Mesenchymal stem cell (in vitro differentiated cells and primary cell): Measurements from ENCODE around the gene CNOT8.
A peak's percentile ranks its signal among the peaks of the same experiment; 100 is the strongest.

Experiments
- DNase-seq: peaks from one replicate; pipeline ENCODE4 v3.0.0-alpha.2; 2013
- H2AFZ ChIP-seq: one replicate; pipeline ENCODE4 v1.6.1; 2013; ENCODE audit warnings: low read depth, mild to moderate bottlenecking, control low read depth, inconsistent platforms, low read length, moderate library complexity
- H2AK5ac ChIP-seq: 2 replicates; pipeline ENCODE4 v1.6.1; 2013; ENCODE audit warnings: low read length, moderate library complexity, mild to moderate bottlenecking, inconsistent platforms; ENCODE audit not compliant: severe bottlenecking
- H2BK120ac ChIP-seq: one replicate; pipeline ENCODE4 v1.6.1; 2013; ENCODE audit warnings: low read depth, mild to moderate bottlenecking, inconsistent platforms, low read length, moderate library complexity
- H2BK12ac ChIP-seq, 2 experiments: one replicate each; pipeline ENCODE4 v1.6.1; 2013; ENCODE audit warnings: inconsistent platforms in 2 of 2, low read length in 2 of 2, mild to moderate bottlenecking in 2 of 2, moderate library complexity in 2 of 2, control low read depth in 1 of 2
- H2BK15ac ChIP-seq: one replicate; pipeline ENCODE4 v1.6.1; 2013; ENCODE audit warnings: mild to moderate bottlenecking, low read depth, inconsistent platforms; ENCODE audit not compliant: poor library complexity, severe bottlenecking
- H2BK5ac ChIP-seq: 2 replicates; pipeline ENCODE4 v1.6.1; 2013; ENCODE audit warnings: low read depth, mild to moderate bottlenecking, low read length, control low read depth, inconsistent platforms; ENCODE audit not compliant: poor library complexity, severe bottlenecking
- H3K14ac ChIP-seq, 2 experiments: one replicate each; pipeline ENCODE4 v1.6.1; 2013; ENCODE audit warnings: inconsistent platforms in 2 of 2, low read length in 2 of 2, control low read depth in 1 of 2, mild to moderate bottlenecking in 1 of 2, moderate library complexity in 1 of 2
- H3K18ac ChIP-seq, 2 experiments: one replicate each; pipeline ENCODE4 v1.6.1; 2013; ENCODE audit warnings: inconsistent platforms in 2 of 2, low read length in 2 of 2, control low read depth in 1 of 2, low read depth in 1 of 2, mild to moderate bottlenecking in 1 of 2
- H3K23ac ChIP-seq, 2 experiments: one replicate each; pipeline ENCODE4 v1.6.1; 2013; ENCODE audit warnings: inconsistent platforms in 2 of 2, low read length in 2 of 2, mild to moderate bottlenecking in 2 of 2, moderate library complexity in 2 of 2, control low read depth in 1 of 2
- H3K27ac ChIP-seq: 2 replicates; pipeline ENCODE4 v1.5.1; 2013; ENCODE audit warnings: mild to moderate bottlenecking, moderate library complexity, low read length, control low read depth, inconsistent platforms; ENCODE audit not compliant: poor library complexity, severe bottlenecking
- H3K27me3 ChIP-seq, 2 experiments: 2 replicates each; pipeline versions ENCODE4 v1.6.1 to v1.7.0; 2013; ENCODE audit warnings: low read length in 2 of 2, mild to moderate bottlenecking in 2 of 2, moderate library complexity in 2 of 2, control low read depth in 1 of 2, inconsistent platforms in 1 of 2; ENCODE audit not compliant: control insufficient read depth in 1 of 2, insufficient read depth in 1 of 2
- H3K36me3 ChIP-seq, 2 experiments: 2 replicates each; pipeline versions ENCODE4 v1.6.1 to v1.7.0; 2013; ENCODE audit warnings: low read length in 2 of 2, control low read depth in 1 of 2, inconsistent platforms in 1 of 2, low read depth in 1 of 2, mild to moderate bottlenecking in 1 of 2; ENCODE audit not compliant: insufficient read depth in 2 of 2, control insufficient read depth in 1 of 2
- H3K4ac ChIP-seq, 2 experiments: one replicate each; pipeline ENCODE4 v1.6.1; 2013; ENCODE audit warnings: inconsistent platforms in 2 of 2, low read length in 2 of 2, mild to moderate bottlenecking in 2 of 2, moderate library complexity in 2 of 2, control low read depth in 1 of 2, low read depth in 1 of 2
- H3K4me1 ChIP-seq: 2 replicates; pipeline ENCODE4 v1.6.1; 2013; ENCODE audit warnings: low read depth, low read length, control low read depth; ENCODE audit not compliant: control insufficient read depth, insufficient read depth
- H3K4me2 ChIP-seq: 2 replicates; pipeline ENCODE4 v1.6.1; 2013; ENCODE audit warnings: low read length, mild to moderate bottlenecking, inconsistent platforms; ENCODE audit not compliant: poor library complexity, severe bottlenecking
- H3K4me3 ChIP-seq, 2 experiments: 2 replicates each; pipeline versions ENCODE4 v1.5.1 to v1.7.0; 2013; ENCODE audit warnings: low read length in 2 of 2, mild to moderate bottlenecking in 2 of 2, control low read depth in 1 of 2, low read depth in 1 of 2; ENCODE audit not compliant: insufficient read depth in 1 of 2
- H3K79me1 ChIP-seq: replicated peaks from 2 replicates; pipeline ENCODE4 v1.6.1; 2013; ENCODE audit warnings: mild to moderate bottlenecking, control low read depth, low read length, inconsistent platforms; ENCODE audit not compliant: poor library complexity, severe bottlenecking
- H3K9ac ChIP-seq: 2 replicates; pipeline ENCODE4 v1.7.0; 2013; ENCODE audit warnings: mild to moderate bottlenecking, low read length, moderate library complexity
- H3K9me3 ChIP-seq: 2 replicates; pipeline ENCODE4 v1.7.0; 2013; ENCODE audit warnings: mild to moderate bottlenecking, low read length; ENCODE audit not compliant: control insufficient read depth
- H4K8ac ChIP-seq: one replicate; pipeline ENCODE4 v1.6.1; 2013; ENCODE audit warnings: inconsistent platforms, mild to moderate bottlenecking, low read length, moderate library complexity
- H4K91ac ChIP-seq: one replicate; pipeline ENCODE4 v1.6.1; 2013; ENCODE audit warnings: mild to moderate bottlenecking, low read length, inconsistent platforms
- WGBS: methylation state at CpG from one replicate; pipeline ENCODE4 v1.1.7; 2013; ENCODE audit warnings: mixed read lengths; 5-methylcytosine and 5-hydroxymethylcytosine counted together

The CNOT8 gene

DNA sequence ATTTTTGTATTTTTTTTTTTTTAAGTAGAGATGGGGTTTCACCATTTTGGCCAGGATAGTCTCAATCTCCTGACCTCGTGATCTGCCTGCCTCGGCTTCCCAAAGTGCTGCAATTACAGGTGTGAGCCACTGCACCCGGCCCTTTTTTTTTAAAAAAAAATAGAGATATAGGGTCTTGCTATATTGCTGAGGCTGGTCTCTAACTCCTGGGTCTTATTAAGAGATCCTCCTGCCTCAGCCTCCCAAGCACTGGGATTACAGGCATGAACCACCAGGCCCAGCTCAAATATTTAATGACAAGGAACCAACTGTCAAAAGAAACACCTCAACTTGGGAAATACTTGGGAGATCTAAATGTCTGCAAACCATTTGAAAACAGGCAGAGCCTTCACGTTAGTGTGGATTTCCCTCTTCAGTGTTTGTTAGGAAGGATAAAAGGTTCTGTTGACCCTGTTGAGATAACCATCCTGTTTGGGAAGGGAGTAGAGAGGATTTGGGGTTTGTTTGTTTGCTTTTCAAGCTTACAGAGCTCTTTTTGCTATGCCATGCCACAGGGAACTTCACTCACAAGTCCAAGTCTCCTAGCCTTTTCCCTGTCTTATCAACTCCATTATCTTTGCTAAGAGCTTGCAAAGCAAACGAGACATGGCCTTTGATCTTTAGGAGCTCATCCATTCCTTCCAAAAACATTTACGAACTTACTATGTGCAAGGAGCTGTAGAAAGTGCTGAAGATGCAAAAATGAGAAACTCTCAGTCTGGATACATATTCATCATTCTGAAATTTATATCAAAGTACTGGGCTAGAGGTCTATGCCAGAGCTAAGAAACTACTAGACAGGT is 15.5 kb upstream of the CNOT8 start:
- H3K14ac ChIP-seq, result no peak overlapping the region
- no peak overlapping the region for H3K9ac ChIP-seq
- H3K4ac ChIP-seq, result no peak overlapping the region
- H2AFZ ChIP-seq, result no peak overlapping the region
- no peak overlapping the region for H2BK12ac ChIP-seq
- H3K36me3 ChIP-seq, result peaks cover under 1 to 33% of the 10 kb centered on the region in 2 experiments
- no peak overlapping the region for H3K4me2 ChIP-seq
- H3K18ac ChIP-seq, result no peak overlapping the region
- H2BK120ac ChIP-seq, result no peak overlapping the region
- no peak overlapping the region for H3K23ac ChIP-seq
- 64% methylated on average over 4 of the region's 6 CpGs for WGBS
- H3K27ac ChIP-seq, result no peak overlapping the region
- DNase-seq, result no peak
- no peaks in the 10 kb centered on the region for H3K4me1 ChIP-seq
- no peak overlapping the region for H3K4me3 ChIP-seq
- no peak overlapping the region for H2BK5ac ChIP-seq
- no peaks in the 10 kb centered on the region for H3K9me3 ChIP-seq
- peaks cover 2% of the 10 kb centered on the region for H3K79me1 ChIP-seq
- H2BK15ac ChIP-seq, result no peak overlapping the region
- H2AK5ac ChIP-seq, result no peak overlapping the region
- H4K91ac ChIP-seq, result no peak overlapping the region
- H3K27me3 ChIP-seq, result no peaks in the 10 kb centered on the region
- no peak overlapping the region for H4K8ac ChIP-seq

DNA sequence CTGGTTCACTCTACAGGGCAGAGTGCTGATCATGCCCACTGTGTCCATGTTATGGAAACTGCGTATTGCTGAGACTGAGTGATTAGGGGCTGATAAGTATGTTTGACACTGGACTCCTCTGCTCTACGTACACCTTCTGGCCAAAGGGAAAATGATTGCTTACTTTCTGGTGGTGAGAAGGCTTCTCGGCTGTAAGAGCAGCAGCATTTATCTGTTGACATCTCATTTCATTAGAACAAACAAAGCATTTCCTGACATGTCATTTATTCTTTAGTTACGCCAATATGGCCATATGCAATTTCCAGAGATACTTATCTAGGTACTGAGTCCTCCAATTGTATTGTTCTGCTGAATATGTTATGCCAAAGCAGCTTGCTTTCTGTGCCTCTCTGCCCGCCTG is 13.6 kb upstream of the CNOT8 start:
- no peak for DNase-seq
- H3K9ac ChIP-seq, result no peak overlapping the region
- no peaks in the 10 kb centered on the region for H3K4me1 ChIP-seq
- peaks cover 2% of the 10 kb centered on the region for H3K79me1 ChIP-seq
- H2BK5ac ChIP-seq, result no peak overlapping the region
- H3K36me3 ChIP-seq, result peaks cover 0 to 31% of the 10 kb centered on the region in 2 experiments
- H2BK15ac ChIP-seq, result no peak overlapping the region
- H2BK12ac ChIP-seq, result no peak overlapping the region
- H4K91ac ChIP-seq, result no peak overlapping the region
- H3K18ac ChIP-seq, result no peak overlapping the region
- H3K9me3 ChIP-seq, result no peaks in the 10 kb centered on the region
- 66% methylated on average over 5 of the region's 5 CpGs for WGBS
- H2AFZ ChIP-seq, result no peak overlapping the region
- no peak overlapping the region for H3K23ac ChIP-seq
- H3K27ac ChIP-seq, result no peak overlapping the region
- no peak overlapping the region for H3K4me3 ChIP-seq
- no peak overlapping the region for H2BK120ac ChIP-seq
- no peak overlapping the region for H4K8ac ChIP-seq
- no peaks in the 10 kb centered on the region for H3K27me3 ChIP-seq
- no peak overlapping the region for H3K4me2 ChIP-seq
- H3K4ac ChIP-seq, result no peak overlapping the region
- no peak overlapping the region for H2AK5ac ChIP-seq
- no peak overlapping the region for H3K14ac ChIP-seq

DNA sequence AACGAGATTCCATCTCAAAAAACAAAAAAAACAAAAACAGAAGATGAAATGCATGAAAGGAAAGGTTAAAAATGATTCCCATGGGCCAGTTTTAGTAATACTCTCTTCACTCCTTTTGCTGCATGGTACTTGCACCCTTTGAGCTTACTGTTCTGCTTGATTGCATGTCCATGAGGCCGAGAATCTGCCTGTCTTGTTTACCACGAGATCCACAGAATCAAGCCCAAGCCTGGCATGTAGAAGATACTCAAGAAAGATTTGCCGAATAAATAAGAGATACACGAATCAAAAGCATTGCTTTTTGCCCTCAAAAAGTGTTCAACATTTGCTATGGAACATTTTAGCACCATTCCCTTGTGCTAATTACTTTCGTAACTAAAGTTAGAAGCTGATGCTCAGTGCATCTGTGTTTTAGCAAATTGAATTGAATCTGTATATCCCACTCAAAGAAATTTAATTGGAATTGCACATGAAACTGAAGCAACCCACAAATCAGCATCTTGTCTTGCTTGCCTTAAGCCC is 9.1 kb upstream of the CNOT8 start:
- H3K23ac ChIP-seq, result no peak overlapping the region
- H2BK120ac ChIP-seq, result no peak overlapping the region
- no peak overlapping the region for H4K91ac ChIP-seq
- 88% methylated on average over 5 of the region's 6 CpGs for WGBS
- no peak overlapping the region for H3K4me2 ChIP-seq
- no peak overlapping the region for H2BK5ac ChIP-seq
- H3K4me1 ChIP-seq, result peaks cover 3% of the 10 kb centered on the region
- H2BK15ac ChIP-seq, result no peak overlapping the region
- H3K4me3 ChIP-seq, result peak overlapping the region in 1 of 2 experiments; percentile 85
- no peak overlapping the region for H2BK12ac ChIP-seq
- H3K18ac ChIP-seq, result no peak overlapping the region
- no peak overlapping the region for H2AFZ ChIP-seq
- no peak overlapping the region for H3K4ac ChIP-seq
- H4K8ac ChIP-seq, result no peak overlapping the region
- DNase-seq, result no peak
- H3K36me3 ChIP-seq, result peaks cover 0 to 24% of the 10 kb centered on the region in 2 experiments
- H3K14ac ChIP-seq, result no peak overlapping the region
- H3K9ac ChIP-seq, result peak overlapping the region; percentile 91
- no peaks in the 10 kb centered on the region for H3K9me3 ChIP-seq
- no peaks in the 10 kb centered on the region for H3K79me1 ChIP-seq
- H2AK5ac ChIP-seq, result no peak overlapping the region
- no peak overlapping the region for H3K27ac ChIP-seq
- H3K27me3 ChIP-seq, result no peaks in the 10 kb centered on the region

DNA sequence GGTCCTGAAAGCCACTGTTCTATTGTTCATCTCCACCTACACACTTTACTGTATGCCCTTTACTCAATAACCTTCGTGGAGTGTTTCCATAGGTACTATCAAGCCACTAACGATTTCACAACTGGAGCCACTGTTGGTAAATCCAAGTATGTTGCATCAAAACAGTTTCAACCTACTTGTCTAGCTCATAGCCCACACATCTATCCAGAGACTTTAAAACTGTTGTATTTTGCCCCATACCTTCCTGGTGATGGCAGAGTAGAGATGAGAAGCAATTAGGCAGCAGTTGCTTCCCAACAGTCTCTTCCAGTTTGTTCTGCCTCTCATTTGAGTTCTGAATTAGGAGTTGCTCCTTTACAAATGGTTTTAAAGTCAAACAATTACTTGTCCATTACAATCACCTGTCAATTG is 8.6 kb upstream of the CNOT8 start:
- peak overlapping the region; percentile 91 for H3K9ac ChIP-seq
- H3K79me1 ChIP-seq, result no peaks in the 10 kb centered on the region
- no peak overlapping the region for H2AFZ ChIP-seq
- peaks cover 0 to 20% of the 10 kb centered on the region in 2 experiments for H3K36me3 ChIP-seq
- no peaks in the 10 kb centered on the region for H3K9me3 ChIP-seq
- no peak overlapping the region for H4K91ac ChIP-seq
- peak; percentile 62 for DNase-seq
- H2BK5ac ChIP-seq, result no peak overlapping the region
- peak overlapping the region; percentile 31 for H3K27ac ChIP-seq
- H3K14ac ChIP-seq, result no peak overlapping the region
- H3K18ac ChIP-seq, result no peak overlapping the region
- H3K23ac ChIP-seq, result no peak overlapping the region
- peak overlapping the region in 1 of 2 experiments; percentile 85 for H3K4me3 ChIP-seq
- peak overlapping the region in 1 of 2 experiments; percentile 39 for H3K4ac ChIP-seq
- no peak overlapping the region for H2BK120ac ChIP-seq
- no peaks in the 10 kb centered on the region for H3K27me3 ChIP-seq
- 93% methylated on average over 2 of the region's 2 CpGs for WGBS
- H2BK12ac ChIP-seq, result no peak overlapping the region
- H3K4me1 ChIP-seq, result peaks cover 3% of the 10 kb centered on the region
- no peak overlapping the region for H2BK15ac ChIP-seq
- H3K4me2 ChIP-seq, result peak overlapping the region; percentile 60
- no peak overlapping the region for H2AK5ac ChIP-seq
- no peak overlapping the region for H4K8ac ChIP-seq
